T-helper 9 cell (primary cell): ENCODE data around the gene NR1I2.

Source experiments
- DNase-seq: peaks from one replicate; pipeline ENCODE4 v3.0.0-alpha.2; 2020
- total RNA-seq, 2 donors: gene quantifications; one replicate each; lab custom pipeline; 2026; lab: John Stamatoyannopoulos, UW

NR1I2 gene
- 0.21 to 0.24 reads per million in 2 donors for total RNA-seq

GRCh38 chr3:119781330-119782198 is at the start of gene NR1I2:
Gene NR1I2 (plus strand): TSS chr3:119782101.
- no peak for DNase-seq

- DNase-seq: no peak
These were observed 48.1 kb upstream of the NR1I2 start for GRCh38 chr3:119733812-119734211.

GRCh38 chr3:119738741-119739140 is 43.2 kb upstream of the NR1I2 start:
- no peak for DNase-seq

- no peak for DNase-seq
These were observed 40.0 kb upstream of the NR1I2 start for GRCh38 chr3:119741657-119742590.

- DNase-seq: no peak
These were observed 38.0 kb upstream of the NR1I2 start for GRCh38 chr3:119743921-119744320.

GRCh38 chr3:119745942-119746341 is 36.0 kb upstream of the NR1I2 start:
- DNase-seq: no peak

GRCh38 chr3:119746423-119746822 is 35.5 kb upstream of the NR1I2 start:
- no peak for DNase-seq

- DNase-seq: no peak
These were observed 34.5 kb upstream of the NR1I2 start for GRCh38 chr3:119747357-119747756.

GRCh38 chr3:119748991-119749390 is 32.9 kb upstream of the NR1I2 start:
- no peak for DNase-seq

- no peak for DNase-seq
These were observed 30.5 kb upstream of the NR1I2 start for GRCh38 chr3:119751423-119751822.

- DNase-seq: no peak
These were observed 21.9 kb upstream of the NR1I2 start for GRCh38 chr3:119759962-119760361.

GRCh38 chr3:119762876-119763275 is 19.0 kb upstream of the NR1I2 start:
- DNase-seq: no peak

- no peak for DNase-seq
These were observed 18.4 kb upstream of the NR1I2 start for GRCh38 chr3:119763466-119763865.

GRCh38 chr3:119765239-119765638 is 16.7 kb upstream of the NR1I2 start:
- no peak for DNase-seq

- no peak for DNase-seq
These were observed 13.8 kb upstream of the NR1I2 start for GRCh38 chr3:119767936-119768601.

- no peak for DNase-seq
These were observed 13.1 kb upstream of the NR1I2 start for GRCh38 chr3:119768668-119769393.

GRCh38 chr3:119769394-119770149 is 12.3 kb upstream of the NR1I2 start:
- no peak for DNase-seq

- DNase-seq: no peak
These were observed 7.5 kb upstream of the NR1I2 start for GRCh38 chr3:119774444-119774843.

- no peak for DNase-seq
These were observed 5.6 kb upstream of the NR1I2 start for GRCh38 chr3:119776304-119776703.

- DNase-seq: no peak
These were observed 3.7 kb upstream of the NR1I2 start for GRCh38 chr3:119778176-119778575.

GRCh38 chr3:119778811-119779210 is 3.1 kb upstream of the NR1I2 start:
- no peak for DNase-seq
